ENCODE measurements around the gene NACC1. TPM values are rescaled to one million over a fixed set of nuclear protein-coding genes. Genes with fewer than 3 reads are reported as not detected.

Gene NACC1
- total RNA-seq, 1 donor from 2014 or later: 103 TPM

GRCh38 chr19:13072188-13072908, 45.7 kb upstream of the NACC1 start:
- no peak for DNase-seq (ENCODE audit: low spot score, unreplicated experiment)
- peaks cover 14% of the 10 kb centered on the region for H3K4me1 Mint-ChIP-seq (ENCODE audit: low read depth)
- no peaks in the 10 kb centered on the region for H3K9me3 Mint-ChIP-seq (ENCODE audit: low read depth)
- H3K36me3 Mint-ChIP-seq (ENCODE audit: insufficient read depth): no peaks in the 10 kb centered on the region
- H3K4me3 Mint-ChIP-seq (ENCODE audit: low read depth): no peak overlapping the region
- no peak for TF ChIP-seq CTCF (IDR thresholded peaks at IDR 0.05; ENCODE audit: unreplicated experiment)
- H3K27me3 Mint-ChIP-seq: peaks cover 80% of the 10 kb centered on the region
- H3K27ac Mint-ChIP-seq: no peak overlapping the region

- TF ChIP-seq CTCF (IDR thresholded peaks at IDR 0.05; ENCODE audit: unreplicated experiment): no peak
- peaks cover 14% of the 10 kb centered on the region for H3K4me1 Mint-ChIP-seq (ENCODE audit: low read depth)
- H3K27ac Mint-ChIP-seq: no peak overlapping the region
- H3K9me3 Mint-ChIP-seq (ENCODE audit: low read depth): no peaks in the 10 kb centered on the region
- no peak for DNase-seq (ENCODE audit: low spot score, unreplicated experiment)
- no peaks in the 10 kb centered on the region for H3K36me3 Mint-ChIP-seq (ENCODE audit: insufficient read depth)
- no peak overlapping the region for H3K4me3 Mint-ChIP-seq (ENCODE audit: low read depth)
- peaks cover 85% of the 10 kb centered on the region for H3K27me3 Mint-ChIP-seq
Measured at GRCh38 chr19:13073263-13073662, 44.8 kb upstream of the NACC1 start.

- H3K27me3 Mint-ChIP-seq: peaks cover 81% of the 10 kb centered on the region
- no peak overlapping the region for H3K4me3 Mint-ChIP-seq (ENCODE audit: low read depth)
- H3K27ac Mint-ChIP-seq: no peak overlapping the region
- H3K36me3 Mint-ChIP-seq (ENCODE audit: insufficient read depth): no peaks in the 10 kb centered on the region
- H3K9me3 Mint-ChIP-seq (ENCODE audit: low read depth): no peaks in the 10 kb centered on the region
- no peak for DNase-seq (ENCODE audit: low spot score, unreplicated experiment)
- TF ChIP-seq CTCF (IDR thresholded peaks at IDR 0.05; ENCODE audit: unreplicated experiment): no peak
- peaks cover 9% of the 10 kb centered on the region for H3K4me1 Mint-ChIP-seq (ENCODE audit: low read depth)
Measured at GRCh38 chr19:13074378-13074777, 43.7 kb upstream of the NACC1 start.

- DNase-seq (ENCODE audit: low spot score, unreplicated experiment): no peak
- Mint-ChIP-seq H3K27ac (no peak overlapping the region), H3K4me3 (ENCODE audit: low read depth) (no peak overlapping the region), H3K36me3 (ENCODE audit: insufficient read depth) (no peaks in the 10 kb centered on the region), H3K9me3 (ENCODE audit: low read depth) (no peaks in the 10 kb centered on the region), H3K27me3 (peaks cover 66% of the 10 kb centered on the region), H3K4me1 (ENCODE audit: low read depth) (no peaks in the 10 kb centered on the region)
- TF ChIP-seq CTCF (IDR thresholded peaks at IDR 0.05; ENCODE audit: unreplicated experiment): no peak
Measured at GRCh38 chr19:13076320-13076719, 41.7 kb upstream of the NACC1 start.

GRCh38 chr19:13076787-13077186, 41.3 kb upstream of the NACC1 start:
- no peak for DNase-seq (ENCODE audit: low spot score, unreplicated experiment)
- no peak for TF ChIP-seq CTCF (IDR thresholded peaks at IDR 0.05; ENCODE audit: unreplicated experiment)
- no peaks in the 10 kb centered on the region for H3K9me3 Mint-ChIP-seq (ENCODE audit: low read depth)
- no peaks in the 10 kb centered on the region for H3K4me1 Mint-ChIP-seq (ENCODE audit: low read depth)
- no peaks in the 10 kb centered on the region for H3K36me3 Mint-ChIP-seq (ENCODE audit: insufficient read depth)
- H3K4me3 Mint-ChIP-seq (ENCODE audit: low read depth): no peak overlapping the region
- H3K27ac Mint-ChIP-seq: no peak overlapping the region
- peaks cover 69% of the 10 kb centered on the region for H3K27me3 Mint-ChIP-seq

Data from progenitor cell of endocrine pancreas (in vitro differentiated cells).